Suprapubic skin (tissue), 4 donors: Measurements from ENCODE around the gene TAS2R40. TPM values are rescaled to one million over a fixed set of nuclear protein-coding genes. Genes with fewer than 3 reads are reported as not detected.
"Not testable (repeated sequence)": the region's sequence is repeated elsewhere in the genome, so short reads cannot be mapped to it uniquely, and the experiment has no call there.

Experiments used
- DNase-seq, 2 donors: peaks; one replicate each; pipeline ENCODE4 v3.0.0-alpha.2; 2019; ENCODE audit warnings: low spot score in 2 of 2
- H3K27ac ChIP-seq: fragments of 200-600 bp; sonication (generic); one replicate; pipeline ENCODE4 v1.5.1; 2019
- H3K27me3 ChIP-seq: fragments of 200-600 bp; sonication (generic); one replicate; pipeline ENCODE4 v1.5.1; 2019
- H3K36me3 ChIP-seq: fragments of 200-600 bp; sonication (generic); one replicate; pipeline ENCODE4 v1.5.1; 2019
- H3K4me1 ChIP-seq: fragments of 200-600 bp; sonication (generic); one replicate; pipeline ENCODE4 v1.5.1; 2019
- H3K4me3 ChIP-seq: fragments of 200-600 bp; sonication (generic); one replicate; pipeline ENCODE4 v1.5.1; 2019; ENCODE audit warnings: mild to moderate bottlenecking
- H3K9me3 ChIP-seq: fragments of 200-600 bp; sonication (generic); one replicate; pipeline ENCODE4 v1.5.1; 2019
- CTCF ChIP-seq, 2 donors: fragments of 200-600 bp in 1 of 2; fragments of 450-650 bp in 1 of 2; sonication (generic) in 1 of 2; IDR thresholded peaks; one replicate each; pipeline ENCODE4 v1.5.1; 2016 to 2019; ENCODE audit warnings: antibody characterized with exemption in 2 of 2, mild to moderate bottlenecking in 1 of 2, moderate library complexity in 1 of 2
- EP300 ChIP-seq: sonication (generic); formaldehyde crosslinking; IDR thresholded peaks from one replicate; pipeline ENCODE4 v1.6.1; 2017; ENCODE audit warnings: antibody characterized with exemption
- POLR2A ChIP-seq, 2 donors: fragments of 450-650 bp; IDR thresholded peaks; one replicate each; pipeline ENCODE4 v1.6.1; 2017; ENCODE audit warnings: antibody characterized with exemption in 2 of 2, mild to moderate bottlenecking in 2 of 2, moderate library complexity in 2 of 2
- POLR2AphosphoS5 ChIP-seq, 3 donors: sonication (generic); formaldehyde crosslinking; IDR thresholded peaks; one replicate each; pipeline ENCODE4 v1.6.1; 2017; ENCODE audit warnings: antibody characterized with exemption in 3 of 3
- WGBS: methylation state at CpG from one replicate; pipeline ENCODE4 v1.1.5; 2018; 5-methylcytosine and 5-hydroxymethylcytosine counted together
- total RNA-seq, 4 donors: library from RNA; depleted of rRNA; stranded (reverse); fragments of >200 nt; gene quantifications; one replicate each; pipeline ENCODE4 v1.1.0, GENCODE V29; 2016

Gene TAS2R40
- total RNA-seq, 4 donors from 2014 or later: not detected

GRCh38 chr7:143202161-143202560, 19.7 kb upstream of the TAS2R40 start:
- H3K27me3 ChIP-seq: no peaks in the 10 kb centered on the region
- H3K9me3 ChIP-seq: no peaks in the 10 kb centered on the region
- no peak overlapping the region for H3K4me3 ChIP-seq
- no peaks in the 10 kb centered on the region for H3K36me3 ChIP-seq
- H3K4me1 ChIP-seq: no peaks in the 10 kb centered on the region
- no peak for DNase-seq
- 89% methylated on average over 2 of the region's 2 CpGs for WGBS
- no peak overlapping the region for H3K27ac ChIP-seq
- TF ChIP-seq POLR2A (IDR thresholded peaks at IDR 0.05): no peak
- TF ChIP-seq CTCF (IDR thresholded peaks at IDR 0.05): no peak
- TF ChIP-seq EP300: no peak
- TF ChIP-seq POLR2AphosphoS5 (IDR thresholded peaks at IDR 0.05): no peak

DNA sequence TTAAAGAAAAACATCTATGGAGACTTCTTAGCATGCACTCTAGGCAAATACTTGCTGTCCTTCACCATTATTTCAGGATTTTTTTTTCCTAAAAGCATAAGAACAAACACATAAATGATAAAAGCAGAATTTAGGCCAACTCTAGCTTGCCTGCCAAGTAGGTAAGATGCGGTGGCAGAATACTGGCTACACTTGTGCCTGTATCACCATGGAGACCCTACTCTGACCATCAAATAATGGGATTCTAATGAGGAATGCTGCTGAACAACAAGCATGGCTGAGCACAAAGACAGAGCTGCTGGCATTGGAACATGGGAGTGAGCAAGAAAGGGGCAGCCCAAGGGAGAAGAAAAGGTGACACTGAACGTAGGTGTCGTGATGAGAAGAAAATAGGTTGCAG, 18.5 kb upstream of the TAS2R40 start:
- no peak overlapping the region for H3K4me3 ChIP-seq
- no peaks in the 10 kb centered on the region for H3K9me3 ChIP-seq
- H3K27ac ChIP-seq: no peak overlapping the region
- TF ChIP-seq POLR2A (IDR thresholded peaks at IDR 0.05): no peak
- no peak for TF ChIP-seq POLR2AphosphoS5 (IDR thresholded peaks at IDR 0.05)
- no peak for TF ChIP-seq CTCF (IDR thresholded peaks at IDR 0.05)
- TF ChIP-seq EP300: no peak
- 90% methylated on average over 3 of the region's 3 CpGs for WGBS
- no peaks in the 10 kb centered on the region for H3K4me1 ChIP-seq
- H3K27me3 ChIP-seq: no peaks in the 10 kb centered on the region
- DNase-seq: no peak
- no peaks in the 10 kb centered on the region for H3K36me3 ChIP-seq

DNA sequence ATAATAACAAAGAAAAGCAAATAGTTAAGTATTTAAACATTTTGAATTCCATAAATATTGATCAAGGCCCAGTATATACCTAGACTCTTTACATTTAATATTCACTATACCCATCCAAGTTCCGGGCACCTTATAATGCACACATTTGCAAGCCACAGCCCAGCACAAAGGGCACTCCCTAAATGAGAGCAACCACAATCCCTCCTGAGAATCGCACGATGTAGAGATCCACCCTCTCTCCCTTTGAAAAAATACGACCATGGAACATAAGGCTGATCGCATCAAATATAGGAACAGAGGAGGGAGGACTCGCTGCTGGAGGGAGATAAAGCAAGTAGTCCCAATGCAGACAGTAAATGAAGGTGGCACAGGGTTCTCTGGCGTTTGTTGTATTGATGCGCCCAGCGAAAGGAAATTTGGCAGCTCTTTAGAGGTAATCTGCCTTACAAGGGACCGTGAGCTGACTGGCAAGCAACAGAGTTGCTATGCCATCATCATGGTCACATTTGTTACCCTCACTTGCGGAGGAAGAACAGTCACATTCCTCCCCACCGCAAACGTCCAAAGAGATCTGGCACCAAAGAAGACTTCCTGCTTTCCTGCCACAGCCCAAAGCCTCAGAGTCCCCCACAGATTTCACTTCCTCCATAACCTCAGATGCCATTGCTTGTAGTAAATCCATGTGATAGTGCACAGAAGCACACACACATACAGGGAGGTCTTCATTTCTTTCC, 16.1 kb upstream of the TAS2R40 start:
- no peak for DNase-seq

DNA sequence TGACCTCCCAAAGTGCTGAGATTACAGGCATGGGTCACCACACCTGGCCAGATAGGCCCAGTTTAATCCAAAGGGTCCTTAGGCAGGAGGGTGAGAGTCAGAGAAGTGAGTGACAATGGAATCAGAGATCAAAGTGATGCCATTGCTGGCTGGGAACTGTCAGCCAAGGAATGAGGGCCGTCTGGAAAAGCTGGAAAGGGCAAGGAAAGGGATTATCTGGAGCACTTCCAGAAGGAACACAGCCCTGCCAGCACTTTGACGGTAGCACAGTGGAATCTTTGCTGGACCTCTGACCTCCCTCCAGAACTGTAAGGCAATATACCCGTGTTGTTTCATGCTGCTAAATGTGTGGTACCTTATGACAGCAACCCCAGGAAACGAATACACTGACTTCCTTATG, 11.3 kb upstream of the TAS2R40 start:
- H3K27me3 ChIP-seq: no peaks in the 10 kb centered on the region
- H3K4me3 ChIP-seq: no peak overlapping the region
- peaks cover 3% of the 10 kb centered on the region for H3K9me3 ChIP-seq
- WGBS: 37% methylated on average over 4 of the region's 4 CpGs
- H3K4me1 ChIP-seq: no peaks in the 10 kb centered on the region
- TF ChIP-seq POLR2A (IDR thresholded peaks at IDR 0.05) (no peak), CTCF (IDR thresholded peaks at IDR 0.05) (no peak), POLR2AphosphoS5 (IDR thresholded peaks at IDR 0.05) (no peak), EP300 (no peak)
- no peaks in the 10 kb centered on the region for H3K36me3 ChIP-seq
- no peak overlapping the region for H3K27ac ChIP-seq
- no peak for DNase-seq

More for the DNA sequence above, 16.1 kb upstream of the TAS2R40 start:
- Histone ChIP-seq H3K27me3 (no peaks in the 10 kb centered on the region), H3K9me3 (no peaks in the 10 kb centered on the region), H3K4me3 (no peak overlapping the region), H3K36me3 (no peaks in the 10 kb centered on the region), H3K27ac (no peak overlapping the region), H3K4me1 (no peaks in the 10 kb centered on the region)
- WGBS: 65% methylated on average over 13 of the region's 13 CpGs
- TF ChIP-seq POLR2A (IDR thresholded peaks at IDR 0.05) (no peak), EP300 (no peak), CTCF (IDR thresholded peaks at IDR 0.05) (no peak), POLR2AphosphoS5 (IDR thresholded peaks at IDR 0.05) (no peak)

DNA sequence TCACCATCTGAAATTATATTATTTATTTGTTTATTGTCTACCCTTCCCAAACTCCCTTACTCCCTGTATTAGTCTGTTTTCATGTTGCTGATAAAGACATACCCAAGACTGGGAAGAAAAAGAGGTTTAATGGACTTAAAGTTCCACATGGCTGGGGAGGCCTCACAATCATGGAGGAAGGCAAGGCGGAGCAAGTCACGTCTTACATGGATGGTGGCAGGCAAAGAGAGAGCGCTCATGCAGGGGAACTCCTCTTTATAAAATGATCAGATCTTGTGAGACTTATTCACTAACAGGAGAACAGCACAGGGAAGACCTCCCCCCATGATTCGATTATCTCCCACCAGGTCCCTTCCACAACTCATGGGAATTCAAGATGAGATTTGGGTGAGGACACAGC, 8.4 kb upstream of the TAS2R40 start:
- not testable (repeated sequence) for H3K27ac ChIP-seq, H3K36me3 ChIP-seq, H3K4me3 ChIP-seq, DNase-seq, H3K9me3 ChIP-seq, H3K27me3 ChIP-seq, H3K4me1 ChIP-seq
- 94% methylated on average over 4 of the region's 4 CpGs for WGBS
